GM15510 (cell line): Measurements from ENCODE around the gene MARCHF2.

Experiments
- POLR2A ChIP-seq: IDR thresholded peaks from 3 replicates; pipeline ENCODE4 v1.6.1; 2011; ENCODE audit warnings: borderline replicate concordance; ENCODE audit not compliant: insufficient read length; ENCODE audit errors: extremely low read depth

MARCHF2 gene

DNA sequence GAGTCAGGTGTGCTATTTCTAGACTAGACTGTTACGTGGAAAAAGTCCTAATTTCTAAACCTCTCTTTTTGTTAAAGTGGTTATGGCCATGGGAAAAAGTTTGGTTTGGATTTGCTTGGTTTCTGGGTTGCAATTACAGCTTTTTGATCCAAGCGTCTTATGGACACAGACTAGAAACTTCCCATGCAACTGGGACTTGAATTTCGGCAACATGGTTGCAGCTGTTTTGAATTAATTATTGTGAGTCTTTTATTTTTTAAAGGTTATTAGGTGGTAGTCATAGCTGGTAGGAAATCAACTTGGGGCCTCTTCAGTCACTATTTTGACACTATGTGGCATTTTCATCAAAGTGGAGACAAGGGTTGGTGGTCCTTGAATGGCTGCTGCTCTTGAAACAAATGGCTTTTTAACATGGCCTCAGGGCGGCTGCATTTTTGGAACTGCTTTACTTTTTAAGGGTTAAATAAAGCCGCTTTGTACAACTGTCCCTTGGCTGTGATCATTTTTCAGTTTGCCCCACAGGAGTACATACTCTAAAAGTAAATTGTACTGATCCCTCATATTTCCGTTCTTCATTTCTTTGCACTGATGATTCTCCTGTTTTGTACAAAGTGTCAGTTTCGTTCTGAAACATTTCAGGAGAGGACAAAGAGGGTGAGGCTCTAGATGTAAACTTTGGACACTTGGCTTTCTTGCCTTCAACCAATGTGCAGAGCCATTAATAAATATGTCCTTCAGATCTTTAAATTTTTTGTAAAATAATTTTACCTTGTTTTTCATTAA is 47.6 kb downstream of the MARCHF2 start:
- TF ChIP-seq POLR2A: no peak

DNA sequence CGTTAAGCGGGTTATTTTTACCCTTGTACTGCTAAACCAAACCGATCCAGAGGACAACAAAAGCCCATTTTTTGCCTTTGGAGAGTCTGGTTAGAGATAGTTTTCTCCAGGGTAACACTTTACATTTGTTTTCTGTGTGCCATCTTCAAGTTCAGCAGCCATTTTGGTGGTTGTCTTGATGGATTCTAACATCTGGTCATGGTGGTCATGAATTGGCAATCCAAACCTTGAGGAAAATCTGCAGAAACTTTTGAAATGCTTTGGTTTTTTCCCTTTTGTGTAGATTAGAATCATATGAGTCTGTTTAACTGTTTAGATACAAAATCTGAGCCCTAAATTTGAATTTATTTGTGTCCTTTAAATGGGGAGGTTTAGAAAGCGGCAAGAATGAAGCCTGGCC is 48.3 kb downstream of the MARCHF2 start:
- no peak for TF ChIP-seq POLR2A

DNA sequence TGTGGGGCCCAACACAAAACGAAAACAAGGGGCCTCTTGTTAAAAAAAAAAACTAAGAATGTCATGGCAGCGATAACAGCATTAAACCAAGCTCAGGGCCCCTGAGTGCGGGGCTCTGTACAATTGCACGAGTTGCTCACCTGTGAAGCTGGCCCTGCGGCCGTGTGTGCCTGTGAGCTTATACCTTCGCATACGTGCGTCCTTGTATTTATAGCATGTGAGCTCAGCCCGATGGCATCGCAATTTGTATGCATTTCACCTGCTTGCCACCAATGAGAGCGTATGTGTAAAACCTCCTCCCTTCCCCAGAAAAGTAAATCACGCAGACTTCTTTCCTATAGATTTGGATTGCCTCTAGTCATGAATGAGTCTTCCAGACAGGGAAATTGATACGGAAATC is 48.8 kb downstream of the MARCHF2 start:
- TF ChIP-seq POLR2A: no peak

DNA sequence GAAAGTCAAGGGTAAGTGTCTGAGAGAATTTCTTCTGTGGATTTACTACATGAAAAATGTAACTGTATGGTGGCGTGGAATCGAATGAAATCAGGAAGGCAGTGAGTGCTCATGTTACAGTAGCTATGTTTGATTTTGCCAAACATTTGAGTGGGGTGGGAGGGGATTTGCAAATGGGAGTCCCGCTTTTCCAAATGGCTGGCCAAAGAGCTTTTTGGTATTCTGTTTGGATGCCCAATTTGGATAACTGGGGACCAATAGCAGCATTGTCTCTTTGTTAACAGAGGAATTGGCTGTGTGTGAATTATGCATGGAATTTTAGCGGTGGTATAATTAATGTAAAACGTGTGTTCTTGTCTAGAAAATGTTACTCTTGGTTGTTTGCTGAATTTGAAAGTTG is 49.5 kb downstream of the MARCHF2 start:
- TF ChIP-seq POLR2A: no peak

DNA sequence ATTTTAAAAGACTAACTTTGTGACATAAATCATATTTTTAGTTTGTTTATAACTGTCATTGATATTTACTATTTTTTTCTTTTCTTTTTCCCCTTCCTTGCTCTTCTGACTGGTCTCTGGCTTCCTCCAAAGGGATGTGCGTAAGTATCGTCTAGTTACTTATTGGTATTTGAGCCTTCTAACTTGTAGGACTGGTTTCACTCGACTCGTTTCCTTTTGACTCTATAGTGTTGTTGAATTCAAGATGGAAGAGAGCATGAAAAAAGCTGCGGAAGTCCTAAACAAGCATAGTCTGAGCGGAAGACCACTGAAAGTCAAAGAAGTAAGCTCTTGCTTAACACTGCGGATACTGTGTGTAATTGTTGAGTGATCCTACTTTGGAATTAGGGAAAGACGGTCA is 50.3 kb downstream of the MARCHF2 start:
- no peak for TF ChIP-seq POLR2A

DNA sequence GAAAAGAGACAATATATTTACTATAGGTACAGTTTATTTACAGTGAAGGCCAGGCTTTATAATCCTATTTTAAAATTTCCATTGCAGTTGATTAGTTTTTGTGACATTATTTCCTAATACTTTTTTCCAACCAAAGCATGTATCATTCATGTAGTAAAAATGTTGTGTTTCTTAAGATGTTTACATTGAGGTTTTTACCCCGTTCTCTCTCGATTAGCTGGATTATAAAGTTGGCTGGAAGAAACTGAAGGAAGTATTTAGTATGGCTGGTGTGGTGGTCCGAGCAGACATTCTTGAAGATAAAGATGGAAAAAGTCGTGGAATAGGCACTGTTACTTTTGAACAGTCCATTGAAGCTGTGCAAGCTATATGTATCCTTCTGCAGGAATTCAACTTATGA is 52.9 kb downstream of the MARCHF2 start:
- no peak for TF ChIP-seq POLR2A

DNA sequence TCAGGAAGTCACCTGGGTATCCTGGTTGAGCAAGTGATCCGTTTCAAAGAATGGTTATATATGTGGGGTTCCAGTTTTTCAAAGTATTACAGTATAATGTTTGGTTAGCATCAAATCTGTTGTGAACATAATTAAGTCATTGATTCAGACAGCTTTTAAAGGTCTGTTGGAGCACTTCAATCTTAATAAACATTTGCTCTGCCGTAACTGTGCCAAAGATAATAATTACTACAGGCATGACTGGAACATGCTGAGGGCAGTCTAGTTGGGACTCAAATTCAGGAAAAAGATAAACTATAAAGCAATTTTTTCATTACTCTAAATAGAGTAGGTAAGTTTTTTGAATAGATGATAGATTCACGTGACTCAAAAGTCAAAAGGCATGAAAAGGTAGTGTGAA is 55.0 kb downstream of the MARCHF2 start:
- TF ChIP-seq POLR2A: no peak

DNA sequence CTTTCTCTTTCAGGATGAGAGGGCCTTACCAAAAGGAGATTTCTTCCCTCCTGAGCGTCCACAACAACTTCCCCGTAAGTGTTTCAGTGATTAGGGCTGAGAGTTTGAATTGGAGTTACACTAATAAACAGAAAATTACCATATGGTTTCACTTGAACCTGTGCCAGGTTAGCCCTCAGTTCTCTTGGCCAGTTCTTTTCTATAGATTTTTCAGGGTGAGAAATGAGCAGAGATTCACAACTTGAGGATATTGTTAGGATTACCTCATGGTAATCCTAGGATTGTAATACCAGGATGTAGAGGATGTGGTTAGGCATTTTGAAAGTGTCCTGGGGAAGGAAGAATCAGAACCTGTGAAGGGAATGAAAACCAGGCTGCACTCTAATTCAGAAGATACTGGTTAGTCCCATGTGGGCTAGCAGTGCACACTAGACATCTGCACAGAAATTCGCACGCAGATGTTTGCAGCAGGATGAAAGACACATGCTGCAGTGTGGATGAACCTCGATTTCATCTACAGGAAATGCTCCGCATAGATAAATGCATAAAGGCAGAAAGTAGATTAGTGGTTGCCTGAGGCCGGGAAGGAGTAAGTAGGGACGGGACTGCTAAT is 55.8 kb downstream of the MARCHF2 start:
- no peak for TF ChIP-seq POLR2A

DNA sequence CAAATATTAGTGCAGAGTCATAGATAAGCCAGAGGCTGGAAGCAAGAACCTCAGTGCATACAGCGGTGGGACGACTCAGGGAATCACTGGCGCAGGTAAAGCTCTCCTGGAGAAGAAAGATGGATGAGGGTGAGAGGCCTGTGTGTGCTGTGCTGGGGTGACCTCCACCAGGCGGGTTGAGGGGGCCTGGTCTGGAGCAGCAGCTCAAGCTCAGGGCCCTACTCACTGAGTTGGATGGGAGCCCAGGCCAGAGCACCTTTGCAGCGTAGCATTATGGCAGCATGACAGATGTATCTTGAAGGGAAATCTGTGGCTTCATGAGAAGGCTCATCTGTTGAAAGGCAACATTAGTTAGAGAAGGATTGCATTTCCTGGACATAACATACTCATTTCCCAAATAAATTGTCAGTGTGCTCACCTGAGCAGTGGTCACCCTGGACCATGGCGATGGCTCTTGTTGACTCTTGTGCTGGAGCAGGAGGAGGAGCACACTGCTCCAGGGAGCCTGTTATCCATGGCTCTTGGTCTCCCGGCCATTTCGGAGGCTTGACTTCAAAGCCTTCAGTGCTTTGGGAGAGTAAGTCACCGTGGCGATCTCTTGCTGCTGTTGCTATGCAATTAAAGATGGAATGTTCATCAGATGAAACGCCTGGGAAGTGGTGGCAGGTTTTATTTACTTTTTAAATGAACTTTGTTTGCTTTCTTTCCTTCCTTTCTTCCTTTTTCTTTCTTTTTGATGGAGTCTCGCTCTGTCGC is 56.7 kb downstream of the MARCHF2 start:
- TF ChIP-seq POLR2A: no peak

DNA sequence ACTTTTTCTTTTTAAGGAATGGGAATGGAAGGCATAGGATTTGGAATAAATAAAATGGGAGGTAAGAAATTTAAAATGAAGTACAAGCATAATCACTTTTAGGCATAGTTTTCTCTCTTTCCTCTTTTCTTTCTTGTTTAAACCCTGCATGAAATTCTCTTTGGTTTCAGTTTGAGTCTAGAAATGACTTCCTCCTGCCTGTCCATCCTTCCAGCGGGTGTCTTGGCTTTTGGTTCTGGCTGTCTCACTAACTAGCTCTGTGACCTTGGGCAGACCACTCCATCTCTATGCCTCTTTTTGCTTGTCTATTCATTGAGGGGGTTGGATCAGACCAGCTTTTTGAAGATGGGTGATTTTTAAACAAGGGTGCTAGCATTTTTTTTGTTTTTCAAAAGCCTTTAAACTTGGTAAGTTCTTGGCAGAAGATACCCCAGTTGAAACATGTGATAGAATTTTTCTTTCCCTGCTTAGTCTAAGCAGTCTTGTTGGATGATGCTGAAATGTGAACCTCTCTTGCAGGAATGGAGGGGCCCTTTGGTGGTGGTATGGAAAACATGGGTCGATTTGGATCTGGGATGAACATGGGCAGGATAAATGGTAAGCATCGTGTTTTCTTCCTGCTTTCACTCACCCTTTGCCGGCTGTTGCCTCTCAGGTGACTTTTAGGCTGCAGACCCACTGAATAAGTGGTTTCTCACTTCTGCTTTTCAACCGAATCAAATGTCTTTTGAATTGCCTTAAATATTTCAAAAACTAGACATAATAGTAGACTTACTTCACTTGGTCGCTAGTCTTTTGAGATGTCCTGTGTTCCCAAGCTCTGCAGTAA is 60.8 kb downstream of the MARCHF2 start:
- no peak for TF ChIP-seq POLR2A

DNA sequence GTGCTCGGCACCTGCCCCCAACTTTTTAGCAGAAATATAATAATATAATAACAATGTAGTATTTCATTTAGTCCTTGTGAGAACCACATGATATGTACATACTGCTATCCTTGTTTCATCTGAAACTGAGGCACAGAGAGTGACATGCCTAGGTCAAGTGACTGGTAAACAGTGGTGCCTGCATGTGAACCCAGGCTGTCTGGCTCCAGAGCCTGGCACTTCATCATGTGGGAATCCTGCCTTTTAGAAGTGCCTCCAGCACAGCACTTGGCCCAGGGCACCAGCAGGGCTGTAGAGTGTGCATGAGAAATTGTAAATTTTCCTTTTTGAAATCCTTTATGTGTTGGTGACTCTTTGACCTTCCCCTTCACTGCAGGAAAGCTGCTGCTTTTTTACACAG is 61.9 kb downstream of the MARCHF2 start:
- TF ChIP-seq POLR2A: no peak

DNA sequence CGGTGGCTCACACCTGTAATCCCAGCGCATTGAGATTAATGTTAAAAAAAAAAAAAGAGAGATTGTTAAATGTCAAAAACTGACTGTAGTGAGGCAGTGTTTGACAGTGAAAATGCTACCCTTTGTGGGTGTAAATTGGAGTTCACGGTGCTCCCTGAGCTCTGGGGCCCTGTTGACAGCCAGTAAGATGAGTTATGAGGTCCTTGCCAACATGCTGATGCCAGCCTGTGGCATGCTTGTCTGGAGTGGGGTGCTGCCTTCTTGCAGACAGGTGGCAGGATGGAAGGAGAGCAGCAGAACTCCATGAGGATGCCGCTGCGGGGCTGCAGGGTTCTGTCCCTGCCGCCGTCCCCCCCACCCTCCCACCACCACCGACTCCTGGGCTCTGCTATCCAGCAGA is 63.4 kb downstream of the MARCHF2 start:
- TF ChIP-seq POLR2A: no peak

DNA sequence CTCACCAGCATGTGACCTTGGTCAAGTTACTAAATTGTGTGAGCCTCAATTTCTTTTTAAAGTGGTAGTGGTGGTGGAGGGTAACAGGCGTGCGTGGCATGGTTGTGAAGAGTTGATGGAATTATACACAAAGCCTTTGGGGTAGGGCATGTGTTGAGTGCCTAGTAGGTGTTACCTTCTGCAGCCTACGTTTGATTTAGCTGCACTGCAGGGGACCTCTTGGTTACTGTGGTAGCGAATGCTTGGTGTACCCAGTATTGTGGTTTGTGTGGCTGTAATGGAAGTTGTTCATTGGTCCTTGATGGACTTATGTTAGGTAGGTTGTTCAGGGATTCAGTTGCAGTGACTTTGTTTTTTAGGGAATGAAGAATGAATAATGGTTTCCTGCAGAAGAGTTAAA is 64.8 kb downstream of the MARCHF2 start:
- TF ChIP-seq POLR2A: no peak

DNA sequence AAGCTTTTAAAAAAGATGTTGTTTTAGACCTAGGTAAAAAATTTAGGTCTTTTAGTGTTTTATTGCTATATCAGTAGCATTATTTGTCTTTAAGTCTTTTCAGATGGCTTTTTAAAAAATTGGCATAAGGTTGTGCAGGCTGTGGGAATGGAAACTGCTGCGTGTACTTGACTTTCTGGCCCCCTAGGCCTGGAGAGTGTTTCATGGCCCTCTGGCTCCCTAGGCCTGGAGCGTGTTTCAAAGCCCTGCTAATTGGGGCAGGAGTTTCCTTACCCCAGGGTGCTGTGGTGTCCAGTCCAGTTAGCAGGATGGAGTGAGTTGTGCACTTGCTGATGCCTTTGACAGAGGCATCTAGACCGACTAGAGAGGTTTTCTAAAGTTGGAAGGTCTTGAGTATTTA is 65.5 kb downstream of the MARCHF2 start:
- no peak for TF ChIP-seq POLR2A

DNA sequence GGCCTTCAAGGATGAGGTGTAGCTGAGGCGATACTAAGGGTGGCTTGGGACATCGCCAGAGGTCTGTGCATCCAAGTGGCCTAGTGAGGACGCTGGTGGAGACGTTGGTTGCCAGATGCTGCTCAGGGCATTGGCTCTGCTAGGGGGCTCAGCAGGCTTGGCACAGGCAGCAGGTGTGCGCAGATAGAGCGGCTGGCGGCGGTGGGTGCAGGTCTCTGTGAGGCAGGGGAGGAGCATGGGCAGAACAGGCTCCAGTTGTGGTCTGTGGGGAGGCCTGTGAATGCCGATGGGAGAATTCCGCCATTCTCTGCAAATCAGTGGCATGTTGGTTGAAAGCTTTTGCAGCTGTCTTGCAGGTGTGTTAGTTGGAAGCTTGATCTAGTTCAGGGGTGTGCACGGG is 68.1 kb downstream of the MARCHF2 start:
- TF ChIP-seq POLR2A: no peak
